Parathyroid adenoma (tissue), 2 donors: ENCODE results near the gene MBD3L5.
"Not testable (repeated sequence)": the region's sequence is repeated elsewhere in the genome, so short reads cannot be mapped to it uniquely, and the experiment has no call there.

Experiments used
- H2AFZ ChIP-seq: fragments of 300-600 bp; sonication (generic); one replicate; pipeline ENCODE4 v1.7.0; 2017; ENCODE audit warnings: antibody characterized with exemption, mild to moderate bottlenecking
- H3K27ac ChIP-seq: fragments of 300-600 bp; sonication (generic); one replicate; pipeline ENCODE4 v1.7.0; 2017
- H3K27me3 ChIP-seq: fragments of 300-600 bp; sonication (generic); one replicate; pipeline ENCODE4 v1.7.0; 2017; ENCODE audit warnings: low read length; ENCODE audit not compliant: control insufficient read depth, insufficient read depth
- H3K36me3 ChIP-seq: fragments of 300-600 bp; sonication (generic); one replicate; pipeline ENCODE4 v1.7.0; 2017; ENCODE audit warnings: low read length; ENCODE audit not compliant: control insufficient read depth, insufficient read depth
- H3K4me1 ChIP-seq: fragments of 300-600 bp; sonication (generic); one replicate; pipeline ENCODE4 v1.7.0; 2017; ENCODE audit warnings: control low read depth
- H3K4me2 ChIP-seq: fragments of 300-600 bp; sonication (generic); one replicate; pipeline ENCODE4 v1.7.0; 2017; ENCODE audit warnings: low read length
- H3K4me3 ChIP-seq: fragments of 300-600 bp; sonication (generic); one replicate; pipeline ENCODE4 v1.7.0; 2017; ENCODE audit warnings: low read depth, low read length
- H3K79me2 ChIP-seq: fragments of 300-600 bp; sonication (generic); one replicate; pipeline ENCODE4 v1.7.0; 2017; ENCODE audit warnings: control low read depth
- H3K9ac ChIP-seq: fragments of 300-600 bp; sonication (generic); one replicate; pipeline ENCODE4 v1.7.0; 2017; ENCODE audit warnings: mild to moderate bottlenecking
- H3K9me3 ChIP-seq: fragments of 300-600 bp; sonication (generic); one replicate; pipeline ENCODE4 v1.7.0; 2017; ENCODE audit warnings: low read length; ENCODE audit not compliant: control insufficient read depth
- CTCF ChIP-seq: fragments of 300-600 bp; sonication (generic); IDR thresholded peaks from one replicate; pipeline ENCODE4 v1.7.0; 2017; ENCODE audit warnings: antibody characterized with exemption, mild to moderate bottlenecking
- donor health status: primary hyperparathyroidism.

Gene MBD3L5

DNA sequence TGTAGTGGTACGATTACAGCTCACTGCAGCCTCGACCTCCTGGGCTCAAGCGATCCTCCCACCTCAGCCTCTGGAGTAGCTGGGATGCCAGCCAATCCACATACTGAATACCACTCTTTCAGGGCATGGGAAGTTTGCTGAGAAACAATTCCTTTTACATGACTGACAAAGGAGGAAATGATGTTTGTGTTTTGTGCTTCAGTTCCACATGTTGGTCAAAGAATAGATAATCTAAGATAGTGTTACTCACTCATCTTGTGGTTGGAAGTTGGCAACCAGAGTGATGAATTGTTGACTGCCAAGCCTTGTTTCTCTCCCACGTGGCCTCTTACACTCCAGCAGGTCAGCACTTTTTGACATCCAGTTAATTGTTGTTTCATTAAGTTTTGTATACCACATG is 16.7 kb upstream of the MBD3L5 start:
- Histone ChIP-seq H3K9ac (no peak overlapping the region), H2AFZ (no peak overlapping the region), H3K4me3 (no peak overlapping the region), H3K27ac (no peak overlapping the region), H3K27me3 (no peaks in the 10 kb centered on the region), H3K9me3 (no peaks in the 10 kb centered on the region), H3K79me2 (no peaks in the 10 kb centered on the region), H3K4me2 (no peak overlapping the region), H3K4me1 (no peaks in the 10 kb centered on the region), H3K36me3 (no peaks in the 10 kb centered on the region)
- TF ChIP-seq CTCF = no peak

DNA sequence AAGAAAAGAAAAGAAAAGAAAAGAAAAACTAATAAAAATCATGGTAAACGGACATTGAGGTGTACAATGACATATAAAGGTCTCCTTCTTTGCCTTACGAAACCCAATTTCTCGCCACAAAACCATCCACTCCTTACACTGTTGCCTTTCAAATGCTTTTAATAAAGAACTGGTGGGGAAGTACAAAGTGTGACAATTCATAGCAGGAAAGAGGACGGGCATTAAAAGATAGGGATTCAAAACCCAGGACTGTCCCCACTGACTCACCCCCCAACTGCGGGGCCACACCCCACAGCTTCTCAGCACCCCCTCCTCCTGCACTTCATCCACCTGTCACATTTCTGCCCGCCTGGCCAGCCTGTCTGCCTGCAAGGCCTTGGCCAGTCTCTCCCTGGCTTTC is 11.6 kb upstream of the MBD3L5 start:
- H3K27me3 ChIP-seq = no peaks in the 10 kb centered on the region
- no peak overlapping the region for H3K4me2 ChIP-seq
- no peaks in the 10 kb centered on the region for H3K9me3 ChIP-seq
- H3K27ac ChIP-seq = no peak overlapping the region
- TF ChIP-seq CTCF = no peak
- no peaks in the 10 kb centered on the region for H3K4me1 ChIP-seq
- H3K36me3 ChIP-seq = no peaks in the 10 kb centered on the region
- no peak overlapping the region for H3K9ac ChIP-seq
- no peak overlapping the region for H2AFZ ChIP-seq
- no peak overlapping the region for H3K4me3 ChIP-seq
- no peaks in the 10 kb centered on the region for H3K79me2 ChIP-seq

DNA sequence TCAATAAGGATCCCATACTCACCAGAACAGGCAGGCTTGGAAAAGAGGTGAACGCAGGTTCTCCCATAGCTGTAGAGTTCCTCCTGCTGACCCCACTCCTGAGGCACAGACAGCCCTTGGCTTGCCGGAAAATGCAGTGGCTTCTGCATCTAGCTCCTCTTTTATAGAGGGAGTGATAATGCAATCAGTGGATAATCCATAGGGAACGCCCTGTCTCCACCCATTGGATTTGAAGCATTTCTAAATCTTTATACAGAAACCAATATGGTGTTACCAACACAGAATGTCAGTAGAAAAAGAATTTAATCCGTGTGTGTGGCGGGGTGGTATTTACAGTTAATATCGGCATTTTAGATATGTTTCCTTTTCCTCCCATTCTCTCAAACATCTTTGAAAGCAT is 9.0 kb upstream of the MBD3L5 start, which contains the start of gene MBD3L2B:
MBD3L2B (minus strand) TSS at position 101 of the 400 bp plus-strand sequence; CDS start at position 67, 34 bp downstream.
- H2AFZ ChIP-seq, H3K4me2 ChIP-seq, H3K4me1 ChIP-seq, H3K36me3 ChIP-seq, H3K27me3 ChIP-seq, H3K27ac ChIP-seq, H3K4me3 ChIP-seq, H3K9me3 ChIP-seq, H3K9ac ChIP-seq, H3K79me2 ChIP-seq: not testable (repeated sequence)

DNA sequence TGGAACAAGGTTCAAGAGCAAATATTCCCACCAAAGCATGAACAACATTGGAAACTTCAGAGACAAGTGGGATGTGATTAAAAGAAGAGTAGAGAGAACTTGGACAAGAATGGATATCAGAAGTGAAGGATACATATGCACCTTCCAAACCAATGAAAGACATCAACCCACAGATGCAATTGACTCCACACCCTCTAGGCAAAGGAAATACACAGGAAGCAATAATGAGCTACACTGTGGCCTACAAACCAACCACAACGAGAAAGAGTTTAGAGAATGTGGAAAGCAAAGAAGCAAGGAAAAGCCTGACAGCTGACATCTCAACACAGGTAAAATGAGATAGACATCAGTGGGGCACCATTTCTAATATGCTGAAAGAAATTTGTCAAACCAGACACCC is 1.6 kb upstream of the MBD3L5 start:
- H3K79me2 ChIP-seq, H3K27me3 ChIP-seq, H3K4me1 ChIP-seq, H3K9ac ChIP-seq, H3K27ac ChIP-seq, H3K36me3 ChIP-seq, H3K9me3 ChIP-seq, H3K4me2 ChIP-seq, H3K4me3 ChIP-seq, H2AFZ ChIP-seq: not testable (repeated sequence)

DNA sequence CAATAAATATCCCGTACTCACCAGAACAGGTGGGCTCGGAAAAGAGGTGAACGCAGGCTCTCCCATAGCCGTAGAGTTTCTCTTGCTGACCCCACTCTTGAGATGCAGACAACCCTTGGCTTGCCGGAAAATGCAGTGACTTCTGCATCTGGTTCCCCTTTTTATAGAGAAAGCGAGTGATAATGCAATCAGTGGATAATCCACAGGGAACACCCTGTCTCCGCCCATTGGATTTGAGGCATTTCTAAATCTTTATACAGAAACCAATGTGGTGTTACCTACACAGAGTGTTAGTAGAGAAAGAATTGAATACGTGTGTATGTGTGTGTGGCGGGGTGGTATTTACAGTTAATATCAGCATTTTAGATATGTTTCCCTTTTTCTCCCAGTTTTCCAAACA is 9.7 kb downstream of the MBD3L5 start, which contains the start of gene MBD3L4:
MBD3L4 (minus strand) TSS at position 101 of the 400 bp plus-strand sequence; CDS start at position 66, 35 bp downstream.
- not testable (repeated sequence) for H3K9me3 ChIP-seq, H3K4me2 ChIP-seq, H3K4me3 ChIP-seq, H3K4me1 ChIP-seq, H3K27me3 ChIP-seq, H3K9ac ChIP-seq, H2AFZ ChIP-seq, H3K27ac ChIP-seq, H3K79me2 ChIP-seq, H3K36me3 ChIP-seq

- not testable (repeated sequence) for H3K4me3 ChIP-seq, H3K27ac ChIP-seq, H3K79me2 ChIP-seq, H3K9ac ChIP-seq, H3K4me2 ChIP-seq, H3K27me3 ChIP-seq, H3K4me1 ChIP-seq, H2AFZ ChIP-seq, H3K9me3 ChIP-seq, H3K36me3 ChIP-seq
These were observed 11.2 kb downstream of the MBD3L5 start for GRCh38 chr19:7041563-7041962.

GRCh38 chr19:7049021-7049420 is 18.6 kb downstream of the MBD3L5 start, which contains the start of gene MBD3L2:
TSS of gene MBD3L2 (plus strand) at chr19:7049321. CDS start at chr19:7049374, 53 bp downstream.
- not testable (repeated sequence) for H3K4me1 ChIP-seq, H3K27ac ChIP-seq, H3K4me2 ChIP-seq, H2AFZ ChIP-seq, H3K4me3 ChIP-seq, H3K27me3 ChIP-seq, H3K79me2 ChIP-seq, H3K9ac ChIP-seq, H3K36me3 ChIP-seq, H3K9me3 ChIP-seq

DNA sequence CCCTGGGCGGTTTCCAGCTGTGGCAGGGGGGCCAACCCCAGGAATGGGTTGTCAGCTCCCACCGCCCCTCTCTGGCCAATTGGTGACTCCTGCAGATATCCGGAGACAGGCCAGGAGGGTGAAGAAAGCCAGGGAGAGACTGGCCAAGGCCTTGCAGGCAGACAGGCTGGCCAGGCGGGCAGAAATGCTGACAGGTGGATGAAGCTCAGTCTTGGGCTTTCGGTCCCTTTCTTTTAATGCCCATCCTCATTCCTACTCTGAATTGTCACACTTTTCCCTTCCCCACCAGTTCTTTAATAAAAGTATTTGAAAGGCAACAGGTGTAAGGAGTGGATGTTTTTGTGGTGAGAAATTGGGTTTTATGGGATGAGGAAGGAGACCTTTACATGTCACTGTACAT is 21.0 kb downstream of the MBD3L5 start:
- not testable (repeated sequence) for H3K79me2 ChIP-seq, H3K9ac ChIP-seq, H3K36me3 ChIP-seq, H2AFZ ChIP-seq, H3K4me2 ChIP-seq, H3K4me1 ChIP-seq, H3K9me3 ChIP-seq, H3K27me3 ChIP-seq, H3K27ac ChIP-seq, H3K4me3 ChIP-seq

- H3K4me1 ChIP-seq, H3K4me3 ChIP-seq, H3K36me3 ChIP-seq, H3K27ac ChIP-seq, H2AFZ ChIP-seq, H3K4me2 ChIP-seq, H3K27me3 ChIP-seq, H3K79me2 ChIP-seq, H3K9ac ChIP-seq, H3K9me3 ChIP-seq: not testable (repeated sequence)
These were observed 22.5 kb downstream of the MBD3L5 start for GRCh38 chr19:7052896-7053295.
